IPS-15b (cell line): ENCODE results near the gene MANEA.

Experiments
- H3K27me3 ChIP-seq: one replicate; pipeline ENCODE4 v1.6.1; 2013; ENCODE audit warnings: low read length; ENCODE audit not compliant: control insufficient read depth, insufficient read depth
- H3K36me3 ChIP-seq: one replicate; pipeline ENCODE4 v1.6.1; 2013; ENCODE audit warnings: low read length; ENCODE audit not compliant: control insufficient read depth, insufficient read depth
- H3K4me1 ChIP-seq: one replicate; pipeline ENCODE4 v1.6.1; 2013; ENCODE audit warnings: mild to moderate bottlenecking, low read length; ENCODE audit not compliant: control insufficient read depth, insufficient read depth
- H3K4me3 ChIP-seq: one replicate; pipeline ENCODE4 v1.5.1; 2013; ENCODE audit warnings: low read depth, low read length
- H3K9ac ChIP-seq: one replicate; pipeline ENCODE4 v1.6.1; 2013; ENCODE audit warnings: low read depth, mild to moderate bottlenecking, low read length
- H3K9me3 ChIP-seq: one replicate; pipeline ENCODE4 v1.6.1; 2013; ENCODE audit warnings: mild to moderate bottlenecking, low read length; ENCODE audit not compliant: control insufficient read depth, insufficient read depth

Gene MANEA

DNA sequence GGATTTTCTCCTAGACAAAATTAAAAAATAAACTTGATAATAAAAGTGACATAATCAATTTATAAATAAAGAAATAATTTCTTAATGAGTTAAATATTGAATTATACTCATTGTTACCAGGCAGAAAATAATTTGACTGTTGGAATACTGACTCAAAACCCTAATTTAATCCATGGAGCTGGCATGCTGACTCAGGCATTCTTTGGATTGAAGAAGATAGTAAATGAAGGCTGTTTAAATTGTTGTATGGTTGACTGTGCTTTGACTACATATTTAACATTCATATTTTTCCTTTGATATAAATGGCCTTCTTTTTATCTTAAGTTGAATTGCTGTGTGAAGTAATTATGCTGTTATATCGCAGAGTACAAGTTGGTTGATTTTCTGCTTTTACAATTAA is 11.7 kb downstream of the MANEA start:
- Histone ChIP-seq H3K4me3 (no peak overlapping the region), H3K36me3 (no peaks in the 10 kb centered on the region), H3K4me1 (no peaks in the 10 kb centered on the region), H3K27me3 (no peaks in the 10 kb centered on the region), H3K9ac (no peak overlapping the region), H3K9me3 (no peaks in the 10 kb centered on the region)

DNA sequence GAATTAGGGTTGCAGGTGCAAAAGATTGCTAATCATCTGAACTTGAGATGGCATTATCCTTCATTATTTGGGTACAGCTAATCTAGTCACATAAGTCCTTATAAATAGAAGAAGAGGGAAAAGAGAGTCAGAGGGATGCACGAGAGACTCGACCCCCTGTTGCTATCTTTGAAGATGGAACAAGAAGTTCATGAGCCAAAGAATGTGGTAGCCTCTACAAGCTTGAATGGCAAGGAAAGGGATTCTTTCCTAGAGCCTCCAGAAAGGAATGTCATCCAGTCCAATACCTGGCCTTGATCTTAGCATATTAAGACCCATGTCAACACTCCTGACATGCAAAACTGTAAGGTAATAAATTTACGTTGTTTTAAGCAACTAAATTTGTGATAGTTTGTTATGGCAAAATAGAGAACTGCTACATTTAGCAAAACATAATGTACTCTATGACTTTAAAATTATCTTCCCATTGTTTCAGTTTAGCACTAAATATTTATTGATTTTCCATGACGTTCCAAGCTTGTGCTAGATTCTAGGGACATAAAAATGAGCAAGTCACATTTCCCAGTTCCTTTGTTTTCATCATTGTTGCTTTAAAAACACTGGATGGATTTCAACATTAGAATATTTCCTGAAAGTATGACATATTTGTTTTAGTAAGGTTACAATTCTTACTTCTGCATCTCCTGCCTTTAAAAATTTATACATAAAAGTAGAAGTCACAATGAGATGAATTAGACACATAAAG is 12.7 kb downstream of the MANEA start:
- Histone ChIP-seq H3K4me3 (no peak overlapping the region), H3K9ac (no peak overlapping the region), H3K36me3 (no peaks in the 10 kb centered on the region), H3K4me1 (no peaks in the 10 kb centered on the region), H3K27me3 (no peaks in the 10 kb centered on the region), H3K9me3 (no peaks in the 10 kb centered on the region)

DNA sequence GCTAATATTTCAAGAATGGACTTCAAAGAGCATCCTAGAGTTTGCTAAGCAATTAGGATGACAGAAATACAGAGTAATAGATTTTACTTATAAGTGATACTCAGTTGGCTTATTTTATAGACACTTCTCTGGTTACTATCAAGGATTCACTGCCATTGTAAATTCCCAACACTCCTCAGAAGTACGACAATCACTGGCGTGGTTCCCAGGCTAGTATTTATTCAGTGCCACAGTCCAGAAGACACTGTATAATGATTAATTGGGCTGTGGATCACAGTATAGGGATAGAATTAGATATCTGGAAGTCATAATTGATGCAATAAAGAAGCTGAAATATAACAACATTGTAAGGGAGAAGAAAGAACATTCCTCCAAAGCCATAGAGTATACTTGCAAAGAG is 15.7 kb downstream of the MANEA start:
- no peaks in the 10 kb centered on the region for H3K36me3 ChIP-seq
- no peak overlapping the region for H3K9ac ChIP-seq
- H3K9me3 ChIP-seq, result no peaks in the 10 kb centered on the region
- H3K4me3 ChIP-seq, result no peak overlapping the region
- no peaks in the 10 kb centered on the region for H3K4me1 ChIP-seq
- no peaks in the 10 kb centered on the region for H3K27me3 ChIP-seq

DNA sequence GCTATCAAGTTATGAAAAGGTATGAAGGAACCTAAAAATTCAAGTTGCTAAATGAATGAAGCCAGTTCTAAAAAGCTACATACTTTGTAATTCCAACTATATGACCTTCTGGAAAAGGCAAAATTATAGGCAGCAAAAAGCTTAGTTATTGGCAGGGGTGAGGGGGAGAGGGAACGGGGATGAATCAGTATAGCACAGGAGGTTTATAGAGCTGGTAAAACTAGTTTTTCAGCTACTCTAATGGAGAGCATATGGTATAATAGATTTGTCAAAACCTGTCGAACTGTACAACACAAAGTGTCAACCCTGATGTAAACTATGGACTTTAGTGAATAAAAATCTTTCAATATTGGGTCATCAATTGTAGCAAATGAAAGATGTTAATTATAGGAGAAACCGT is 18.7 kb downstream of the MANEA start:
- Histone ChIP-seq H3K36me3 (no peaks in the 10 kb centered on the region), H3K9ac (no peak overlapping the region), H3K9me3 (no peaks in the 10 kb centered on the region), H3K4me3 (no peak overlapping the region), H3K27me3 (no peaks in the 10 kb centered on the region), H3K4me1 (no peaks in the 10 kb centered on the region)

DNA sequence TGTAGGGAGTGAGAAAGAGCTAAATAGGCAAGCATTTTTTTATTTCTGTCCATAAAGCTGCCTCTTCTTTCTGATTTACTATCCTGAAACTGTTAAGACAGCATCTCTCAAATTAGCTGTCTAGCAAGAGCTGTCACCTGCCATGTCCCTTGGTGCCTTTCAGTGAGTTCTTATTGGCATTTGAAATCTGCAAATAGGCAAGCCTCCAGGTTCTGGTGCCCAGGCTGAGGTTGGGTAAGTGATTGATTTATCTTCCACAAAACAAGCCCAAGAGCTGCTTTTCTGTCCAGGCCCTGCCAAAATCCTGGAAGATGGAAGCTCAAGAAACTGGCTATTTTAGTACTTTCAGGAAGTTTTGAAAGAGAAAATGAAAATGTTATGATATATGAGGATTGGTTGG is 22.4 kb downstream of the MANEA start:
- Histone ChIP-seq H3K9me3 (no peaks in the 10 kb centered on the region), H3K4me3 (no peak overlapping the region), H3K4me1 (no peaks in the 10 kb centered on the region), H3K9ac (no peak overlapping the region), H3K27me3 (no peaks in the 10 kb centered on the region), H3K36me3 (no peaks in the 10 kb centered on the region)

DNA sequence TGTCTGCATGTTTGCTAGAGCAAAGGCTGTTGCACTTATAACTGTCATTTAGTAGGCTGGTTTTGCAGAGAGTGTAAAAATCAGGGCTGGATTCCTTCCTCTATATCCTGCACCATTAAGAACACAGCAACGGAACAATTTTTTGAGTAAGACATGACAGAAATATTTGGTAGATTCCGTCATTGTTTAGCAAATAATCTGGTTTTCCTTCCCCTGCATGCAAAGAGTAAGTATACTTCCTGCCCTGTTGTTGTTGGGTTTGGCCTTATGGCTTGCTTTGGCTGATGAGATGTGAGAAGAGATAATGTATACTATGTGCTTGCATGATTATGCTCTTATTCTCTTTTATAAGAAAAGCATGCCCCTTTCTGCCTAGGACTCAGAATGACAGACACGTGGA is 23.8 kb downstream of the MANEA start:
- Histone ChIP-seq H3K4me1 (no peaks in the 10 kb centered on the region), H3K27me3 (no peaks in the 10 kb centered on the region)

DNA sequence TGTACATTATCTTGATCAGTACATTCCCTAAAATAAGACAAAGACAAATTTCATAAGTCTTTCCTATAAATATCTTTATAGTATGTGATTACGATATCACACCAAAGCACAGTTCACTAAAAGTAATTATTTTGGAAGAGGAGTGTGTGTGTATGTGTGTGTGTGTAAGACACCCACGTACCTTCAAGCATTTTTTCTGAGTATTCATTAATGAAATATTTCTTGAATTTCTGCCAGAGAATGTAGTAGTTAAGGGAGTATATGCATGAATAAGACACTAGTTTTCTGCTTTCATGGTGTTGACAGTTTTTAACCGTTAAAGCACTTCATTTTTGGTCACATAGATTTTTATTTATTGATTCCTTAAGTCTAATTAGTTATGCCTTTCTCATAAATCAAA is 36.8 kb downstream of the MANEA start:
- Histone ChIP-seq H3K27me3 (no peaks in the 10 kb centered on the region), H3K9me3 (no peaks in the 10 kb centered on the region), H3K9ac (no peak overlapping the region)

More for the DNA sequence above, 23.8 kb downstream of the MANEA start:
- no peaks in the 10 kb centered on the region for H3K36me3 ChIP-seq
- no peak overlapping the region for H3K4me3 ChIP-seq
- no peak overlapping the region for H3K9ac ChIP-seq
- H3K9me3 ChIP-seq, result no peaks in the 10 kb centered on the region

GRCh38 chr6:95629551-95629950 is 52.2 kb downstream of the MANEA start:
- H3K9ac ChIP-seq, result no peak overlapping the region
- H3K9me3 ChIP-seq, result no peaks in the 10 kb centered on the region
- H3K36me3 ChIP-seq, result no peaks in the 10 kb centered on the region
- no peaks in the 10 kb centered on the region for H3K27me3 ChIP-seq
- no peak overlapping the region for H3K4me3 ChIP-seq
- H3K4me1 ChIP-seq, result no peaks in the 10 kb centered on the region

More for the DNA sequence above, 36.8 kb downstream of the MANEA start:
- H3K36me3 ChIP-seq, result no peaks in the 10 kb centered on the region
- no peak overlapping the region for H3K4me3 ChIP-seq
- H3K4me1 ChIP-seq, result no peaks in the 10 kb centered on the region

GRCh38 chr6:95636552-95637431 is 59.5 kb downstream of the MANEA start:
- H3K36me3 ChIP-seq, result no peaks in the 10 kb centered on the region
- no peak overlapping the region for H3K9ac ChIP-seq

GRCh38 chr6:95648636-95649035 is 71.3 kb downstream of the MANEA start:
- no peak overlapping the region for H3K9ac ChIP-seq
- no peak overlapping the region for H3K4me3 ChIP-seq
- no peaks in the 10 kb centered on the region for H3K27me3 ChIP-seq
- no peaks in the 10 kb centered on the region for H3K36me3 ChIP-seq
- no peaks in the 10 kb centered on the region for H3K9me3 ChIP-seq
- H3K4me1 ChIP-seq, result no peaks in the 10 kb centered on the region

More at GRCh38 chr6:95636552-95637431, 59.5 kb downstream of the MANEA start:
- Histone ChIP-seq H3K9me3 (no peaks in the 10 kb centered on the region), H3K4me1 (no peaks in the 10 kb centered on the region), H3K27me3 (no peaks in the 10 kb centered on the region), H3K4me3 (no peak overlapping the region)

- no peaks in the 10 kb centered on the region for H3K36me3 ChIP-seq
- no peak overlapping the region for H3K4me3 ChIP-seq
- no peaks in the 10 kb centered on the region for H3K27me3 ChIP-seq
- no peak overlapping the region for H3K9ac ChIP-seq
- no peaks in the 10 kb centered on the region for H3K9me3 ChIP-seq
- no peaks in the 10 kb centered on the region for H3K4me1 ChIP-seq
Measured at GRCh38 chr6:95649451-95649850, 72.1 kb downstream of the MANEA start.

GRCh38 chr6:95654176-95654575 is 76.8 kb downstream of the MANEA start:
- Histone ChIP-seq H3K4me1 (no peaks in the 10 kb centered on the region), H3K36me3 (no peaks in the 10 kb centered on the region), H3K4me3 (no peak overlapping the region), H3K9ac (no peak overlapping the region), H3K9me3 (no peaks in the 10 kb centered on the region), H3K27me3 (no peaks in the 10 kb centered on the region)
